SH-SY5Y (cell line): ENCODE results near the gene E2F3.

ENCODE experiments used
- GATA2 ChIP-seq: IDR thresholded peaks from 2 replicates; pipeline ENCODE4 v1.6.1; 2011; ENCODE audit warnings: mild to moderate bottlenecking, low read depth, low read length
- GATA3 ChIP-seq: IDR thresholded peaks from 2 replicates; pipeline ENCODE4 v1.6.1; 2011; ENCODE audit warnings: low read depth, mild to moderate bottlenecking, low read length, moderate library complexity

GRCh38 chr6:20415712-20416454, 14.2 kb downstream of the E2F3 start:
- TF ChIP-seq GATA2 = no peak
- no peak for TF ChIP-seq GATA3
